ENCODE results near the gene COPB2. TPM values are rescaled to one million over a fixed set of nuclear protein-coding genes. Genes with fewer than 3 reads are reported as not detected.
A peak's percentile ranks its signal among the peaks of the same experiment; 100 is the strongest.
"Not testable (repeated sequence)": the region's sequence is repeated elsewhere in the genome, so short reads cannot be mapped to it uniquely, and the experiment has no call there.

COPB2 gene
- total RNA-seq, 2 experiments from 2014 or later = 106 to 109 TPM

DNA sequence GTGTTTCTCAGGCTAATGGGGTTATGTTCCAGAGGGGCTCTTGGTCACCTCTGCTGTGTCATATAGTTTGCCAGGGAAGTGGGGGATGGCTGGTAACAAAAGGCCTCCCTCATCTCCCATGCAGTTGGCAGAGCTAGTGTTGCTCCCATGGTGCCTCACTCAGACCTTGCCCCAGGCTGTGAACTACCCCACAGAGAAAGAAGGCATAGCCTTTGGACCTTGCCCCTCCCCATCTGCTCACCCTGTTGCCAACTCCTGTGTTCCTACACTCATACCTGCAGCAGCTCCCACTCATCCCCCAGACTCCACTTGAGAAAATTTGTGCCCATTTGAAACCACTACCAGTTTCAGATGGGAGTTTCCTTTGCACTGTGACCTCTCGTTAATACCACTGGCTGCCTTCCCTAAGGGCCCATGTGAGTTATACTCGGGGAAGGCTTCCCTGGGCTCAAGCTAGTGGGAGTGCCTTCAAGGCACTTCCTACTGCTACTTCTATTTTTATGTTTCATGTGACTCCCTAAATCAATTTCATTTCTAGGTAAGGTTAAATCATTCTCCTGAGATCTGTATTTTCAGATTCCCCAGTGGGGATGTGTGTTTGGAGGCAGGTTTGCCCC, 25.3 kb upstream of the COPB2 start:
- Mint-ChIP-seq H3K4me1 (no peaks in the 10 kb centered on the region), H3K9me3 (peaks cover 8% of the 10 kb centered on the region), H3K4me3 (no peak overlapping the region), H3K27me3 (peaks cover 10% of the 10 kb centered on the region), H3K27ac (no peak overlapping the region), H3K36me3 (ENCODE audit: low read depth) (no peaks in the 10 kb centered on the region)
- DNase-seq = no peak
- POLR2A ChIA-PET = no interaction called here
- CTCF ChIA-PET = no interaction called here

DNA sequence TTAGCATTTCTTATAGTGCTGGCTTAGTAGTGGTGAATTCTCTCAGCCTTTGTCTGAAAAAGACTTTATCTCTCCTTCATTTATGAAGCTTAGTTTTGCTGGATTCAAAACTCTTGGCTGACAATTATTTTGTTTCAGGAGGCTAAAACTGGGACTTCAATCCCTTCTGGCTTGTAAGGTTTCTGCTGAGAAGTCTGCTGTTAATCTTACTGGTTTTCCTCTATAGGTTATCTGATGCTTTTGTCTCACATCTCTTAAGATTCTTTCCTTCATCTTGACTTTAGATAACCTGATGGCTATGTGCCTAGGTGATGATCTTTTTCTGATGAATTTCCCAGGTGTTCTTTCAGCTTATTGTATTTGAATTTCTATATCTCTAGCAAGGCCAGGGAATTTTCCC, 23.4 kb upstream of the COPB2 start:
- H3K27me3 Mint-ChIP-seq = peaks cover 12% of the 10 kb centered on the region
- H3K27ac Mint-ChIP-seq; DNase-seq; CTCF ChIA-PET; H3K4me3 Mint-ChIP-seq; H3K9me3 Mint-ChIP-seq; H3K36me3 Mint-ChIP-seq (ENCODE audit: low read depth); H3K4me1 Mint-ChIP-seq; POLR2A ChIA-PET: not testable (repeated sequence)

DNA sequence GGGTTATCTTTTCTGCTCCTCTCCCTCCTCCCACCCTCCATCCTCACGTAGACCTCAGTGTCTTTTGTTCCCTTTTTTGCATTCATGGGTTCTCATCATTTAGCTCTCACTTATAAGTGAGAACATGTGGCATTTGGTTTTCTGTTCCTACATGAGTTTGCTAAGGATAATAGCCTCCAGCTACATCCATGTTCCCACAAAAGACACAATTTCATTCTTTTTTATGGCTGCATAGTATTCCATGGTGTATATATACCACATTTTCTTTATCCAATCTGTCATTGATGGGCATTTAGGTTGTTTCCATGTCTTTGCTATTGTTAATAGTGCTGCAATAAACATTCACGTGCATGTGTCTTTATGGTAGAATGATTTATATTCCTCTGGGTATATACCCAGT, 11.7 kb upstream of the COPB2 start:
- H3K36me3 Mint-ChIP-seq (ENCODE audit: low read depth); H3K4me3 Mint-ChIP-seq; CTCF ChIA-PET; DNase-seq; H3K27me3 Mint-ChIP-seq; H3K4me1 Mint-ChIP-seq; H3K27ac Mint-ChIP-seq; POLR2A ChIA-PET: not testable (repeated sequence)
- peaks cover 15% of the 10 kb centered on the region for H3K9me3 Mint-ChIP-seq

DNA sequence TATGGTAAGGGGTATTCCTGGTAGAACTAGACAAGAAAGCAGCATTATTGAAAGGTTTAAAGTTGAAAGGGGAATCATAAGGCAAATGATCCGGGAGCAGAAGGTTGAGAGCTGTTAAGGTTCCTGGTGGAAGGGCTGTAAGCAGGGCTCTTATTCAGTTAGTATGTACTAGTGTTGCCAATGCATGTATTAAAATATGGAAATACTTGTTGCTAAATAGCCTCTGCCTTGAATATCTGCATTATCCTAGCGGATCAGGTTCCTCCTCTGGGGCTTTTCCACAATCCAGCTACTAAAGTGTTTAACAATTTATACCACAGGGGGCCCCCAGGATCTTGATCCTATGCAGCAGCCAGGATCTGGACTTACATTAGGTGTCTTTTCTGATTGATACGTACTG, 7.3 kb upstream of the COPB2 start:
- Mint-ChIP-seq H3K36me3 (ENCODE audit: low read depth) (no peaks in the 10 kb centered on the region), H3K4me3 (no peak overlapping the region), H3K9me3 (peaks cover 5% of the 10 kb centered on the region), H3K4me1 (no peaks in the 10 kb centered on the region), H3K27me3 (peaks cover 4% of the 10 kb centered on the region), H3K27ac (no peak overlapping the region)
- DNase-seq = no peak
- ChIA-PET POLR2A (no interaction called here), CTCF (interaction anchor here (0.7 kb wide), 1 partner anchor 104 kb away, joined by 3 read pairs; no protein-coding TSS in a partner anchor)

DNA sequence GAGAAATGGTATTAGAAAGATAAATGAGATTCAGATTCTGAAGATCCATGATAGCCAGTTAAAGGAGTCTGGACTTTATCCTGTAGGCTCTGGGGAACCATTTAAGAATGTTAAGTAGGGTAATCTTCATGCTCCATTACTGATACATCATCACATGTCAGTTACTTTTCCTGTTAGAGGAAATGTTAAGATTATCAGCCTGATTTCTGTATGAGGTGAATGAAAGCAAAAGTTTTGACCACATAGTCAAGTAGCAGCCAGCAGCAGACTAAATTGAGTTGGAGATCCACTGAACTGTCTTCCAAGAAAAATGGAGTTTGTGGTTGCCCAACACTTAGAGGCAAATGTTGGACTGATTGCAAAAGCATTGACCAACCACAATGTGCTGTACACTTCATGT, 4.7 kb upstream of the COPB2 start:
- Mint-ChIP-seq H3K27ac (no peak overlapping the region), H3K4me1 (peaks cover 6% of the 10 kb centered on the region)

DNA sequence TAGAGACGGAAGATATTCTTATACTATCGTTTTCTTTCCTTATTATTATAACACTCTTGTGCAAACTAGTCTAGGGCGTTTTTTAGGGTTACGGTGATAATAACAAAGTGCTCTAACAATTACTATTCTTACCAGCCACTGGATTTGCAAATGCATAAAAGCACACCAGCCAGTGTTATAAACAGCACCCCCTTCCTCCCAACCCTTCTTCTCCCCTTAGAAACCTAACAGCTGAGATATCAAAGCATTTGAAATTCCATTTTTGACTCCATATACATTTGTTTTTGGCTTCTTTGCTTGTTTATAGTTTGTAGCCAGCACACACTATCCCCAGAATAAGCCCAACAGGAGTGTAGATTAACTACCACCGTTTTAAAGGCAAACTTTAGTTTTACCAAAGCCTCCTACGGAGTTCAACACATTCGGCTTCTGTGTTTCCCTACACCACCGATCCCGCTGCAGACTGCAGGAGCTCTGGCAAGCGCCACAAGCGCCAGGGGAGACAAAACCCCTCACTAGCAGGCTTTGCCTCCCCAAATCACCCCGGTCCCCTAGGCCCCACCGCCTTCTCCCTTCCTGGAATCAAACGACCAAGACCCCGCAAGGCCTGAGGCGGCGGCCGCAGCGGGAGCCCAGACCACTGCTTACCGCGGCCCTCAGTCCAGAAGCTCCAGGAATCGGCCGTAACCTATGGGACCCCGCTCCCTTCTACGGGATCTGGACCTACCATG, 461 bp downstream of the COPB2 start:
- peak overlapping the region; percentile 96 for H3K4me3 Mint-ChIP-seq
- H3K9me3 Mint-ChIP-seq = no peaks in the 10 kb centered on the region
- ChIA-PET CTCF (interaction anchor here (0.7 to 1.8 kb wide), 7 partner anchors 8 to 598 kb away, joined by 3 to 6 read pairs (median 4); no protein-coding TSS in a partner anchor), POLR2A (interaction anchor here (1.2 to 3.4 kb wide), 7 partner anchors 8 to 1878 kb away, joined by 3 to 22 read pairs (median 4); partner anchors contain the start of genes DBR1 and MRPS22)
- H3K36me3 Mint-ChIP-seq (ENCODE audit: low read depth) = peaks cover 10% of the 10 kb centered on the region
- DNase-seq = peak; percentile 45
- peak overlapping the region; percentile 84 for H3K27ac Mint-ChIP-seq
- no peaks in the 10 kb centered on the region for H3K27me3 Mint-ChIP-seq
- peaks cover 41% of the 10 kb centered on the region for H3K4me1 Mint-ChIP-seq

More for the DNA sequence above, 4.7 kb upstream of the COPB2 start:
- Mint-ChIP-seq H3K36me3 (ENCODE audit: low read depth) (peaks cover 3% of the 10 kb centered on the region), H3K27me3 (peaks cover 4% of the 10 kb centered on the region), H3K9me3 (no peaks in the 10 kb centered on the region), H3K4me3 (no peak overlapping the region)
- ChIA-PET CTCF (no interaction called here), POLR2A (no interaction called here)
- DNase-seq = no peak

DNA sequence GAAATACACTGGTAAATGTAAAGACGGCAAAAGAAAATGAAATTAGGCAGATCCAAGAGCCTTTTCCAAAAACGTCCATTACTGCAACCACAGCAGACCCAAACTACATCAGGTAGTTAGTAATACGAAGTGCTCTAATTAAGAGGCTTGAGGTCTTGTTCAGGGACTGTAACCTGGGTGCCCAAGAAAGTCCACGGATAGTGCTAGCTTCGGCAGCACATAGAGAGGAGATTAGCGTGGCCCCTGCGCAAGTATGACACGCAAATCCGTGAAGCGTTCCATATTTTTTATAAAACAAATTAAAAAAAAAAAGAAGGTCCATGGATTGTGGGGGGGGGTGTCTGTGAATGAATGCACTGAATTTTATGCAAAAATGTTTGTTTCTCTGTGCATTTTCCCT, 1.4 kb downstream of the COPB2 start:
- no peak for DNase-seq
- no peaks in the 10 kb centered on the region for H3K27me3 Mint-ChIP-seq
- H3K9me3 Mint-ChIP-seq = no peaks in the 10 kb centered on the region
- no peak overlapping the region for H3K27ac Mint-ChIP-seq
- H3K4me1 Mint-ChIP-seq = peaks cover 41% of the 10 kb centered on the region
- CTCF ChIA-PET = interaction anchor here (0.7 kb wide), 1 partner anchor 599 kb away, joined by 3 read pairs; no protein-coding TSS in a partner anchor
- peak overlapping the region; percentile 40 for H3K4me3 Mint-ChIP-seq
- POLR2A ChIA-PET = interaction anchor here (1.4 to 3.4 kb wide), 3 partner anchors 8 to 43 kb away, joined by 4 to 22 read pairs (median 10); partner anchors contain the start of gene MRPS22
- H3K36me3 Mint-ChIP-seq (ENCODE audit: low read depth) = peaks cover 11% of the 10 kb centered on the region

DNA sequence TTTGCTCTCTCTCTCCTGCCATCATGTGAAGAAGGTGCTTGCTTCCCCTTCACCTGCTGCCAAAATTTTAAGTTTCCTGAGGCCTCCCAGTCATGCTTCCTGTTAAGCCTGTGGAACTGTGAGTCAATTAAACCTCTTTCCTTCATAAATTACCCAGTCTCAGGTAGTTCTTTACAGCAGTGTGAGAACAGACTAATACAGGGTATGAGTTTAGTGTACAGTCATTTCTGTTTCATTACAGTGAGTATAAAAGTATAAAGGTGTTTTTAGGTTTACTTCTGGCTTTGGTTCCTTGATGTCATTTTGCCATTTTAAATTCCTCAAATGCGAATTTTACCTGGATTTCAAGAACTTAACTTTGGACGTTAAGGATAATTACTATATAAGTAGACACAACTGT, 7.2 kb downstream of the COPB2 start:
- not testable (repeated sequence) for H3K4me3 Mint-ChIP-seq, H3K27me3 Mint-ChIP-seq

DNA sequence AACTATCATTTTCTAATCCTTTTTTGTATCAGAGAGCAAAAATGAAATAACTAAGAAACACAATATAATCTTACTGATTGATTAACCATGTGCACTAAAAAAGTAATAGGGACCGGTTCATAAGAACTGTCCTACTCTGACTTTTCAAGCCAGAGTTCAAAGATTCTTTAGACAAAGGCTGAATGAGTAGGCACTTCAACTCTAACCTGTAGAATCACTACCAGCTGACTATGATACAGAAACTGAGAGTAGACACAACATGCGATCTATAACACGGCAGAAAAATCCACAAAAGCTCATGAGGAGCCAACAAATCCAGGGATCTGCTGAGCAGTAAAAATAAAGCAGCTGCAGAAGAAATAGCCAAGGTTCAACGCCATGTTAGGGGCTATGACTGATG, 8.9 kb downstream of the COPB2 start:
- CTCF ChIA-PET = interaction anchor here (1.3 kb wide), 1 partner anchor 9 kb away, joined by 4 read pairs; the partner anchor contains the start of gene COPB2
- H3K9me3 Mint-ChIP-seq = no peaks in the 10 kb centered on the region
- no peak overlapping the region for H3K27ac Mint-ChIP-seq
- no peaks in the 10 kb centered on the region for H3K27me3 Mint-ChIP-seq
- peaks cover 51% of the 10 kb centered on the region for H3K36me3 Mint-ChIP-seq (ENCODE audit: low read depth)
- DNase-seq = no peak
- peaks cover 28% of the 10 kb centered on the region for H3K4me1 Mint-ChIP-seq
- H3K4me3 Mint-ChIP-seq = no peak overlapping the region
- POLR2A ChIA-PET = interaction anchor here (3.2 kb wide), 1 partner anchor 9 kb away, joined by 10 read pairs; the partner anchor contains the start of gene COPB2

More for the DNA sequence above, 7.2 kb downstream of the COPB2 start:
- POLR2A ChIA-PET, DNase-seq, CTCF ChIA-PET, H3K27ac Mint-ChIP-seq, H3K9me3 Mint-ChIP-seq: not testable (repeated sequence)
- Mint-ChIP-seq H3K36me3 (ENCODE audit: low read depth) (peaks cover 52% of the 10 kb centered on the region), H3K4me1 (peaks cover 40% of the 10 kb centered on the region)

DNA sequence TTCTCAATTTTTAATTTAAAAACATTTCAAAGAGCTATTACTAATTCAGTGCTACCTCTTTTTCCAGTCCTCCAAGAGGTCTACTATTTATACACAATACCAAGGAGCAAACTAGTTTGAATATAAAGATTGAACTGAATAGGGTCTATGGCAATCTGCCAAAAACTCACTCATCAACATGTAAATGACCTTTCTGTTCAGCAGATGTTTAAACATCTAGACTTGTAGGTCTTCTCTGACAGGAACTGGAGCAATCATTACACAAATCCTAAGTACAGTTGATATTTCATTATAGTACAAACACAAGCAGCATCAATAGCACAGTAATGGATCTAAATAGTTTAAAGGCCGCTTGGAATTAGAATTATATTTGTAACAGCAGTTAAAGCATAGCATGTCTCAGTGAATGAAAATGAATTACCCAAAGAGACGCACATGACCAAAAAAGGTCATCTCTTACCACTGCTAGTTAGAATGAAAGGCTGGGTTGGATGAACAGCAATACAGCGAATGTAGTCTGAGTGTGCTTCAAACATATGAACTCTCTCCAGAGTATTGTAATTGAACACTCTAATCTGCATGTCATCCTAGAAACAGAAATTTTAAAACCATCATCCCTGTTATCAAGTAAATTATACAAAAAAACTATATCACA, 10.7 kb downstream of the COPB2 start:
- CTCF ChIA-PET = interaction anchor here (0.9 kb wide), 1 partner anchor 11 kb away, joined by 5 read pairs; the partner anchor contains the start of gene COPB2
- no peak overlapping the region for H3K27ac Mint-ChIP-seq
- H3K27me3 Mint-ChIP-seq = no peaks in the 10 kb centered on the region
- H3K36me3 Mint-ChIP-seq (ENCODE audit: low read depth) = peaks cover 65% of the 10 kb centered on the region
- DNase-seq = no peak
- no peak overlapping the region for H3K4me3 Mint-ChIP-seq
- POLR2A ChIA-PET = interaction anchor here (3.2 kb wide), 1 partner anchor 10 kb away, joined by 10 read pairs; the partner anchor contains the start of gene COPB2
- no peaks in the 10 kb centered on the region for H3K9me3 Mint-ChIP-seq
- peaks cover 19% of the 10 kb centered on the region for H3K4me1 Mint-ChIP-seq

DNA sequence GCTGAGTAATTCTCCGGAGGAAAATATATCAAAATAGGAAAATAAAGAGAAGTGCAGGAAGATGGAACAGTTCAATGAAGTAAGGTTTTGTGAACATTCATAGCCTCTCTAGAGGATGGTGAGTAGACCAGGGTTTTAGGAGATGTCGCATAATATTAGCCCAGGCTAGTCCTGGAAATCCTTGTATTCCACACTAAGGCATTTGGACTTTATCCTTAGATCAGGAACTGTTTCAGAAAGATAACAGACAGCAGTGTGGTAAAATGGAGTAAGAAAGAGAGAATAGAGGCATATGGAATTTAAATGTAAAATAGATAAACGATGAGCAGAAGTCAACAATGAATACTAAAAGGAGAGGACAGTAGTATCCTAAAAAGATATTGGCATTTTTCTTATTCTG, 12.1 kb downstream of the COPB2 start:
- no peak overlapping the region for H3K27ac Mint-ChIP-seq
- peaks cover 19% of the 10 kb centered on the region for H3K4me1 Mint-ChIP-seq
- H3K27me3 Mint-ChIP-seq = no peaks in the 10 kb centered on the region
- POLR2A ChIA-PET = no interaction called here
- H3K36me3 Mint-ChIP-seq (ENCODE audit: low read depth) = peaks cover 70% of the 10 kb centered on the region
- CTCF ChIA-PET = no interaction called here
- H3K4me3 Mint-ChIP-seq = no peak overlapping the region
- no peaks in the 10 kb centered on the region for H3K9me3 Mint-ChIP-seq
- DNase-seq = no peak

DNA sequence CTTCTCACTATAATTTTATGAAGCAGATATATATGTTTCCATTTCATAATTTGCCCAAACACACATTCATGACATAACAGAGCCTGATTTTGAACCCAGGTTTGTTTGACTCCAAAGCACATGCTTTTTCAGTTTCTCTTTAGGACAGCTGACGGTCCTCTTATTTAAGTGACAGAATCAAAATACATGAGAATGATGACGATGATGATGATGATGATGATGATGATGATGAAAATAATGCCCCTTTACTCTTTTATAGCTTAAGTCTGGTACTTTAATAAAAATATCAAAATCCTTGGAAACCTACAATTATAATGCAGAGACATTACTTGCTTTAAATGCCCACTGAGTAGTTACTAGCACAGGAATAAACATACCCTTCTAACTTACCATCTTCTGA, 15.3 kb downstream of the COPB2 start:
- CTCF ChIA-PET = no interaction called here
- Mint-ChIP-seq H3K27ac (no peak overlapping the region), H3K36me3 (ENCODE audit: low read depth) (peaks cover 75% of the 10 kb centered on the region), H3K27me3 (no peaks in the 10 kb centered on the region), H3K4me1 (peaks cover 4% of the 10 kb centered on the region), H3K9me3 (no peaks in the 10 kb centered on the region), H3K4me3 (no peak overlapping the region)
- DNase-seq = no peak
- POLR2A ChIA-PET = no interaction called here

DNA sequence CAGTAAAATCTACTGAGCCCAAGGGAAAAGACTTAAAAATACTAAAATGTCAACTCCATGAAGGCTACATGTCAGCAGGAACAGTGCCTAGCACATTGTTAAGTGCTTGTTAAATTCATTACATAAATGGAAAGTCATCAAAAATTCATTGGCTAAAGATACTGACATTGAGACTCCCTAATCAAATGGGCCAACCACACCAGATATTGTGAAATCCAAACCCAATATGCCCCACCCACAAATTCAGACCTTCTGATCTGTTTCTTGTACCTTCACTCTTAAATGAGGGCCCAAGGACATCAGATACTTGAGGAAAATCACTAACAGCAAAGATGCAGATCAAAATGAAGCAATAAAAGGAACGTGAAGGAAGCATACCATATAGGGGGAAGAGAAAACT, 24.9 kb downstream of the COPB2 start:
- H3K36me3 Mint-ChIP-seq (ENCODE audit: low read depth) = peaks cover 81% of the 10 kb centered on the region
- DNase-seq = no peak
- POLR2A ChIA-PET = interaction anchor here (1.1 kb wide), 1 partner anchor 18 kb away, joined by 4 read pairs; no protein-coding TSS in a partner anchor

More for the DNA sequence above, 24.9 kb downstream of the COPB2 start:
- Mint-ChIP-seq H3K4me1 (no peaks in the 10 kb centered on the region), H3K27me3 (no peaks in the 10 kb centered on the region), H3K27ac (no peak overlapping the region), H3K9me3 (no peaks in the 10 kb centered on the region), H3K4me3 (no peak overlapping the region)
- CTCF ChIA-PET = no interaction called here

Data from activated CD4-positive, alpha-beta memory T cell treated with anti-CD3 and anti-CD28 coated beads, Interleukin-2, amount 10 ng/mL, durations not matched to agents 7 days and 5 days (primary cell).